Neural progenitor cell (in vitro differentiated cells): ENCODE data around the gene ACVR1.

ENCODE experiments used
- EZH2 ChIP-seq: fragments of 200-600 bp; sonication (generic); IDR thresholded peaks from 2 replicates; pipeline ENCODE4 v1.6.1; 2017; ENCODE audit warnings: antibody characterized with exemption, mild to moderate bottlenecking, moderate library complexity
- TF ChIP-seq, protein P1 (sequence below): fragments of 200-600 bp; sonication (generic); IDR thresholded peaks from 2 replicates; pipeline ENCODE4 v1.5.1; 2017; ENCODE audit warnings: antibody characterized with exemption, mild to moderate bottlenecking

DNA sequence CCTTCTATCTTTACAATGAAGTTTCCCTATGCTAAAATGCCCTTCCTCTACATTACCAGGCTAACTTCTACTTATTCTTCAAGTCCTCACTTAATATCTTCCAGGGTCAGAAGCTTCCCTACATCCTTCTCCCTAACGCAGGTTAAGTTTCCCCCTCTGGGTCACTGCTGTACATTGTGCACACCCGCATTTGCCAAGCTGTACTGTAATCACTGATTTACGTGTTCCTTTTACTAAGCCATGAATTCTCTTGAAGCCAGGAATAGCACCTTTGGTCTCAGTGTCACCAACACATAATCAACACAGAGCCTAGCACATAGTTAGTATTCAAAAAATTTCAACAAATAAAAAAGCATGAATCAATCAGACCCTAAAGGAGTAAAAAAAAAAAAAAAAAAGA, 22.3 kb downstream of the ACVR1 start:
- TF ChIP-seq, protein P1, sequence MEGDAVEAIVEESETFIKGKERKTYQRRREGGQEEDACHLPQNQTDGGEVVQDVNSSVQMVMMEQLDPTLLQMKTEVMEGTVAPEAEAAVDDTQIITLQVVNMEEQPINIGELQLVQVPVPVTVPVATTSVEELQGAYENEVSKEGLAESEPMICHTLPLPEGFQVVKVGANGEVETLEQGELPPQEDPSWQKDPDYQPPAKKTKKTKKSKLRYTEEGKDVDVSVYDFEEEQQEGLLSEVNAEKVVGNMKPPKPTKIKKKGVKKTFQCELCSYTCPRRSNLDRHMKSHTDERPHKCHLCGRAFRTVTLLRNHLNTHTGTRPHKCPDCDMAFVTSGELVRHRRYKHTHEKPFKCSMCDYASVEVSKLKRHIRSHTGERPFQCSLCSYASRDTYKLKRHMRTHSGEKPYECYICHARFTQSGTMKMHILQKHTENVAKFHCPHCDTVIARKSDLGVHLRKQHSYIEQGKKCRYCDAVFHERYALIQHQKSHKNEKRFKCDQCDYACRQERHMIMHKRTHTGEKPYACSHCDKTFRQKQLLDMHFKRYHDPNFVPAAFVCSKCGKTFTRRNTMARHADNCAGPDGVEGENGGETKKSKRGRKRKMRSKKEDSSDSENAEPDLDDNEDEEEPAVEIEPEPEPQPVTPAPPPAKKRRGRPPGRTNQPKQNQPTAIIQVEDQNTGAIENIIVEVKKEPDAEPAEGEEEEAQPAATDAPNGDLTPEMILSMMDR = no peak
- TF ChIP-seq EZH2 = no peak
